ENCODE measurements around the gene SHROOM3.

DNA sequence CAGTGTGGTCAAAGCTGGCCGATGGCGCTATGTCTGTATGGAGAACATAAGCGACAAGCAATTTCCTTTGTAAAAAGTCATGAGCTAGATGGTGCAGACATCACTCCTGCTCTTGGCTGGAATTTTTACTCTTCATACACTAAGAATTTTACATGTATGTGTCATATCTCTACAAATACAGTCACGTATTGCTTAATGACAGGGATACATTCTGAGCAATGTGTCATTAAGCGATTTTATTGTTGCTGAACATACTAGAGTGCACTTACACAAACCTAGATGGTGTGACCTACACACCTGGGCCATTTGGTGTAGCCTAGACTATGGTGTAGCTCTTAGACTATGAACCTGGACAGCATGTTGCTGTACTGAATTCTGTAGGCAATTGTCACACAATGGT is 277.5 kb downstream of the SHROOM3 start:
- TF ChIP-seq ZNF70 (CRISPR knock-in tag; IDR thresholded peaks at IDR 0.05) (no peak), ZFP30 (CRISPR knock-in tag; IDR thresholded peaks at IDR 0.05) (no peak), ZNF565 (CRISPR knock-in tag; conservative IDR thresholded peaks at IDR 0.05; ENCODE audit: low read depth) (no peak), GLIS3 (CRISPR knock-in tag; IDR thresholded peaks at IDR 0.05) (no peak)
- TF ChIP-seq, protein P1, sequence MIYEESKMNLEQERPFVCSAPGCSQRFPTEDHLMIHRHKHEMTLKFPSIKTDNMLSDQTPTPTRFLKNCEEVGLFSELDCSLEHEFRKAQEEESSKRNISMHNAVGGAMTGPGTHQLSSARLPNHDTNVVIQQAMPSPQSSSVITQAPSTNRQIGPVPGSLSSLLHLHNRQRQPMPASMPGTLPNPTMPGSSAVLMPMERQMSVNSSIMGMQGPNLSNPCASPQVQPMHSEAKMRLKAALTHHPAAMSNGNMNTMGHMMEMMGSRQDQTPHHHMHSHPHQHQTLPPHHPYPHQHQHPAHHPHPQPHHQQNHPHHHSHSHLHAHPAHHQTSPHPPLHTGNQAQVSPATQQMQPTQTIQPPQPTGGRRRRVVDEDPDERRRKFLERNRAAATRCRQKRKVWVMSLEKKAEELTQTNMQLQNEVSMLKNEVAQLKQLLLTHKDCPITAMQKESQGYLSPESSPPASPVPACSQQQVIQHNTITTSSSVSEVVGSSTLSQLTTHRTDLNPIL (CRISPR knock-in tag; IDR thresholded peaks at IDR 0.05; ENCODE audit: low read depth): no peak
